Measurements from ENCODE around the gene GSTA4. TPM values are rescaled to one million over a fixed set of nuclear protein-coding genes. Genes with fewer than 3 reads are reported as not detected.

The GSTA4 gene
- total RNA-seq, 1 donor from 2014 or later: 10.9 TPM

- TF ChIP-seq, protein P1, sequence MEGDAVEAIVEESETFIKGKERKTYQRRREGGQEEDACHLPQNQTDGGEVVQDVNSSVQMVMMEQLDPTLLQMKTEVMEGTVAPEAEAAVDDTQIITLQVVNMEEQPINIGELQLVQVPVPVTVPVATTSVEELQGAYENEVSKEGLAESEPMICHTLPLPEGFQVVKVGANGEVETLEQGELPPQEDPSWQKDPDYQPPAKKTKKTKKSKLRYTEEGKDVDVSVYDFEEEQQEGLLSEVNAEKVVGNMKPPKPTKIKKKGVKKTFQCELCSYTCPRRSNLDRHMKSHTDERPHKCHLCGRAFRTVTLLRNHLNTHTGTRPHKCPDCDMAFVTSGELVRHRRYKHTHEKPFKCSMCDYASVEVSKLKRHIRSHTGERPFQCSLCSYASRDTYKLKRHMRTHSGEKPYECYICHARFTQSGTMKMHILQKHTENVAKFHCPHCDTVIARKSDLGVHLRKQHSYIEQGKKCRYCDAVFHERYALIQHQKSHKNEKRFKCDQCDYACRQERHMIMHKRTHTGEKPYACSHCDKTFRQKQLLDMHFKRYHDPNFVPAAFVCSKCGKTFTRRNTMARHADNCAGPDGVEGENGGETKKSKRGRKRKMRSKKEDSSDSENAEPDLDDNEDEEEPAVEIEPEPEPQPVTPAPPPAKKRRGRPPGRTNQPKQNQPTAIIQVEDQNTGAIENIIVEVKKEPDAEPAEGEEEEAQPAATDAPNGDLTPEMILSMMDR (IDR thresholded peaks at IDR 0.05; ENCODE audit: insufficient read depth, low read depth, low read length): no peak
- TF ChIP-seq EZH2 (IDR thresholded peaks at IDR 0.05; ENCODE audit: insufficient read depth, low read length): no peak
- Mint-ChIP-seq H3K4me1 (ENCODE audit: low read depth, unreplicated experiment) (no peaks in the 10 kb centered on the region), H3K4me3 (ENCODE audit: unreplicated experiment) (no peak overlapping the region), H3K27ac (ENCODE audit: unreplicated experiment) (no peak overlapping the region), H3K27me3 (ENCODE audit: low read depth, unreplicated experiment) (no peaks in the 10 kb centered on the region), H3K9me3 (ENCODE audit: unreplicated experiment) (peaks cover 2% of the 10 kb centered on the region), H3K36me3 (ENCODE audit: low read depth, unreplicated experiment) (peaks cover 13% of the 10 kb centered on the region)
- no peaks in the 10 kb centered on the region for H4K20me1 ChIP-seq (ENCODE audit: insufficient read depth, low read length)
- no peak overlapping the region for H3K9ac ChIP-seq (ENCODE audit: low read length)
- no peaks in the 10 kb centered on the region for H3K9me3 ChIP-seq (ENCODE audit: insufficient read depth, low read depth, low read length)
- H3K4me1 ChIP-seq (ENCODE audit: insufficient read depth, low read length): no peaks in the 10 kb centered on the region
- H3K4me3 ChIP-seq (ENCODE audit: insufficient read depth, low read depth, low read length): no peak overlapping the region
- H2AFZ ChIP-seq (ENCODE audit: low read depth, low read length): no peak overlapping the region
- no peaks in the 10 kb centered on the region for H3K27me3 ChIP-seq (ENCODE audit: insufficient read depth, low read length)
- H3K27ac ChIP-seq (ENCODE audit: low read depth, low read length): no peak overlapping the region
- DNase-seq (ENCODE audit: low read depth) (no peak), FAIRE-seq (no peak)
- peaks cover 22% of the 10 kb centered on the region for H3K36me3 ChIP-seq (ENCODE audit: insufficient read depth, low read length)
- H3K79me2 ChIP-seq (ENCODE audit: insufficient read depth, low read length): no peaks in the 10 kb centered on the region
- no peak overlapping the region for H3K4me2 ChIP-seq (ENCODE audit: low read length)
Measured at GRCh38 chr6:53020005-53020744, 25.1 kb upstream of the GSTA4 start.

DNA sequence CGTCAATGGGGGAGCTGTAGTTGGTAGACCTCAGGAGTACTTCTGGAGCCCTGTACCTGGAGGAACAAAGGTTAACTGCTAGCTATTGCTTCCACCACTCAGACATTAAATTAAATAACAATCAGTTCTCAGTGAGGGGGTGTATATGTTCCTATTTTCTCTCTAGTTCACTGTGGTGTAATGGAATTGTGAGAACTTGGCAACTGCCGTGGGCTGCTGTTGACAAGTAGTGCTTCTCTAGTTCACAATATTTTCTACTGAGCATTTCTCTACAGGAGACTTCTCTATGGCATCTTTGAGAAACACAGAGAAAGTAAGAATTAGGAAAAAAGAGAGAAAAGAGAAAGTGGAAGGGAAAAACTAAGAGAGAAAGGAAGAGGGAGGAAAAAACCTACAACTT, 23.4 kb upstream of the GSTA4 start:
- Mint-ChIP-seq H3K9me3 (ENCODE audit: unreplicated experiment) (peaks cover 2% of the 10 kb centered on the region), H3K4me1 (ENCODE audit: low read depth, unreplicated experiment) (peaks cover 4% of the 10 kb centered on the region), H3K4me3 (ENCODE audit: unreplicated experiment) (no peak overlapping the region), H3K27ac (ENCODE audit: unreplicated experiment) (no peak overlapping the region), H3K36me3 (ENCODE audit: low read depth, unreplicated experiment) (peaks cover 10% of the 10 kb centered on the region), H3K27me3 (ENCODE audit: low read depth, unreplicated experiment) (no peaks in the 10 kb centered on the region)
- TF ChIP-seq EZH2 (IDR thresholded peaks at IDR 0.05; ENCODE audit: insufficient read depth, low read length): no peak
- TF ChIP-seq, protein P1 (IDR thresholded peaks at IDR 0.05; ENCODE audit: insufficient read depth, low read depth, low read length): no peak
- Histone ChIP-seq H3K27ac (ENCODE audit: low read depth, low read length) (no peak overlapping the region), H3K4me3 (ENCODE audit: insufficient read depth, low read depth, low read length) (no peak overlapping the region), H3K36me3 (ENCODE audit: insufficient read depth, low read length) (peaks cover 24% of the 10 kb centered on the region), H3K4me1 (ENCODE audit: insufficient read depth, low read length) (no peaks in the 10 kb centered on the region), H3K9me3 (ENCODE audit: insufficient read depth, low read depth, low read length) (no peaks in the 10 kb centered on the region), H4K20me1 (ENCODE audit: insufficient read depth, low read length) (no peaks in the 10 kb centered on the region), H2AFZ (ENCODE audit: low read depth, low read length) (no peak overlapping the region), H3K4me2 (ENCODE audit: low read length) (no peak overlapping the region), H3K27me3 (ENCODE audit: insufficient read depth, low read length) (no peaks in the 10 kb centered on the region), H3K9ac (ENCODE audit: low read length) (no peak overlapping the region), H3K79me2 (ENCODE audit: insufficient read depth, low read length) (no peaks in the 10 kb centered on the region)
- FAIRE-seq (no peak), DNase-seq (ENCODE audit: low read depth) (no peak)

DNA sequence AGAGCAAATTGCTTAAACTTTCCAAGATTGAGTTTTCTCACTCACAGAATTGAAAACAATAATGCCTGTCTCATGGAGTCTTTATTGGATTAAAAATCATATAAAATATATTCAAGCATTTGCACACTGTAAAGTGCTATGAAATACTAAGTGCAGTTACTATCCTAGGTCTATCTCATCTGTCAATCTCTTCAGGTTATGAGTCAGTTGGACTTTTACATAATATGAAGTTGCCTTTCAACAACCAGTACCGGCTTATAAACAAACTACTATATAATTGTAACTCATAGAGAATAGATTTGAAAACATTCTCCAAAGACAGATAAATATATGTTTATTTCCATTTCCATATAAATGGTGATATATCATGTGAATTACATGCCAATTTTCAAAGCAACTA, 20.4 kb upstream of the GSTA4 start:
- Mint-ChIP-seq H3K4me3 (ENCODE audit: unreplicated experiment) (no peak overlapping the region), H3K27me3 (ENCODE audit: low read depth, unreplicated experiment) (no peaks in the 10 kb centered on the region), H3K36me3 (ENCODE audit: low read depth, unreplicated experiment) (peaks cover 16% of the 10 kb centered on the region), H3K27ac (ENCODE audit: unreplicated experiment) (no peak overlapping the region), H3K4me1 (ENCODE audit: low read depth, unreplicated experiment) (peaks cover 4% of the 10 kb centered on the region), H3K9me3 (ENCODE audit: unreplicated experiment) (no peaks in the 10 kb centered on the region)
- DNase-seq (ENCODE audit: low read depth) (no peak), FAIRE-seq (no peak)
- no peak overlapping the region for H3K27ac ChIP-seq (ENCODE audit: low read depth, low read length)
- no peak overlapping the region for H3K9ac ChIP-seq (ENCODE audit: low read length)
- H3K4me3 ChIP-seq (ENCODE audit: insufficient read depth, low read depth, low read length): no peak overlapping the region
- no peak for TF ChIP-seq EZH2 (IDR thresholded peaks at IDR 0.05; ENCODE audit: insufficient read depth, low read length)
- TF ChIP-seq, protein P1 (IDR thresholded peaks at IDR 0.05; ENCODE audit: insufficient read depth, low read depth, low read length): no peak
- no peaks in the 10 kb centered on the region for H3K79me2 ChIP-seq (ENCODE audit: insufficient read depth, low read length)
- H3K4me1 ChIP-seq (ENCODE audit: insufficient read depth, low read length): no peaks in the 10 kb centered on the region
- H3K36me3 ChIP-seq (ENCODE audit: insufficient read depth, low read length): peaks cover 40% of the 10 kb centered on the region
- no peaks in the 10 kb centered on the region for H3K9me3 ChIP-seq (ENCODE audit: insufficient read depth, low read depth, low read length)
- H3K4me2 ChIP-seq (ENCODE audit: low read length): no peak overlapping the region
- no peaks in the 10 kb centered on the region for H4K20me1 ChIP-seq (ENCODE audit: insufficient read depth, low read length)
- H3K27me3 ChIP-seq (ENCODE audit: insufficient read depth, low read length): no peaks in the 10 kb centered on the region
- no peak overlapping the region for H2AFZ ChIP-seq (ENCODE audit: low read depth, low read length)

Measured in astrocyte (in vitro differentiated cells and primary cell).